ENCODE results near the gene PPP1R9A. TPM values are rescaled to one million over a fixed set of nuclear protein-coding genes. Genes with fewer than 3 reads are reported as not detected.

The PPP1R9A gene
- total RNA-seq, 4 donors from 2014 or later, result 0.51 to 2.7 (median 1.4) TPM

DNA sequence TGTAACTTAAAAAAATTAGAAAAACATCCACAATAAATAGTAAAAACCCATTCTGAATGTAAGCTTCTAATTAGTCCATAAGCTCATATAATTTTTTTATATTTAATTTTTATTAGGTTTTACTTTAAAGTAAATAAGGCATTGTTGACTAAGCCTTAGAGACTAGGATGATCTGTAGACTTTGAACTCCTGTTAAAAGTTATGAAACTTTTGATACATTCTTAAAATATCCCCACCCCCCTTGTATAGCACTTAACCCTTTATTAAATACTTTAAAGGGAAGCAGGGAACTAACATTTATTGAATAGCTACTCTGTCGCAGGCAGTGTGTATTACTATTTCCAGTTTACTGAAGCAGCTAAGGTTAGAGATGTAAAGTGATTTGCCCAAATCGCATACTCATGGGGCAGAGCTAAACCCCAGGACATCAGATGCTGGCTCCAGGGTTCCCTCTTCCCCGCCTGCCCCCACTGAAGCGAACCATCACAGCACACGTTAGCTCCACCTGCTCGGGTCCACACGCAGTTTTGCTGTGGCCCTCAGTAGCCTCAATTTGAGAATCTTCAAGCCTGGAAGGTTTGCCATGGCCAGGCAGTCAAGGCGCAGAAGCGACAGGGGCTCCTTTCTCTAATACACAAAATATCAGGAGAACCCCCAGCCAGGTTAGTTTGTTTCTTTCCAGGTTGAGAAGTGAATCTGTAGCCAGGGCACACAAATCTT lies 416.2 kb downstream of the PPP1R9A start:
- intact Hi-C loops (cut with DNase I; ENCODE audit: low total_unique reads), result no loop called here
- no peak for DNase-seq (ENCODE audit: low spot score in 2 of 2)
- TF ChIP-seq, protein P1, sequence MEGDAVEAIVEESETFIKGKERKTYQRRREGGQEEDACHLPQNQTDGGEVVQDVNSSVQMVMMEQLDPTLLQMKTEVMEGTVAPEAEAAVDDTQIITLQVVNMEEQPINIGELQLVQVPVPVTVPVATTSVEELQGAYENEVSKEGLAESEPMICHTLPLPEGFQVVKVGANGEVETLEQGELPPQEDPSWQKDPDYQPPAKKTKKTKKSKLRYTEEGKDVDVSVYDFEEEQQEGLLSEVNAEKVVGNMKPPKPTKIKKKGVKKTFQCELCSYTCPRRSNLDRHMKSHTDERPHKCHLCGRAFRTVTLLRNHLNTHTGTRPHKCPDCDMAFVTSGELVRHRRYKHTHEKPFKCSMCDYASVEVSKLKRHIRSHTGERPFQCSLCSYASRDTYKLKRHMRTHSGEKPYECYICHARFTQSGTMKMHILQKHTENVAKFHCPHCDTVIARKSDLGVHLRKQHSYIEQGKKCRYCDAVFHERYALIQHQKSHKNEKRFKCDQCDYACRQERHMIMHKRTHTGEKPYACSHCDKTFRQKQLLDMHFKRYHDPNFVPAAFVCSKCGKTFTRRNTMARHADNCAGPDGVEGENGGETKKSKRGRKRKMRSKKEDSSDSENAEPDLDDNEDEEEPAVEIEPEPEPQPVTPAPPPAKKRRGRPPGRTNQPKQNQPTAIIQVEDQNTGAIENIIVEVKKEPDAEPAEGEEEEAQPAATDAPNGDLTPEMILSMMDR (IDR thresholded peaks at IDR 0.05), result no peak
- no peak for TF ChIP-seq POLR2A (IDR thresholded peaks at IDR 0.05)
- WGBS, 2 donors, result 90 to 93% methylated on average over 9 of the region's 9 CpGs
- no peak overlapping the region for H3K4me3 ChIP-seq (ENCODE audit: low read depth, poor library complexity, severe bottlenecking)

DNA sequence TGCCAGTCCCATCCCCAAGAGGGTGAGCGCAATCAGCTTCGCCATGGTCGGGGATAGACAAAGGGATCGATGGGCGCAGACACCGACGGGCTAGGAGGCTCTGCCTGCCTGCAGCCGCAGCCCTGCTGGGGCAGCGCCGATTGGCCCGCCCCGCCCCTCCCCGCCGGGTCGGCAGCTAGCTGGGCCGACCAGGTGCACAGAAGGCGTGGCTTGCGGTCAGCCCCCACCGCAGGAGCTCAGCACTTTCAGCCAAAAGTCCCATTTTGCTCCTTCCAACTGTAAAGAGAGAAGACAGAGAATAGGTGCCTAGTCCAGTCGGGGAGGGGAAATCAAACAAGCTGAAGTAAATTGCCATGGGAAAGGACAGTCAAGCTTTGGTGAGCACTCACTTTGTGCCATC lies 417.0 kb downstream of the PPP1R9A start, which contains the start of gene PON1:
TSS of gene PON1 (minus strand) at position 102 of the 400 bp plus-strand sequence. CDS start at position 45, 57 bp downstream.
- no peak within 1 kb of the TSS for H3K4me3 ChIP-seq (ENCODE audit: low read depth, poor library complexity, severe bottlenecking)
- WGBS, 2 donors, result 22 to 45% methylated on average over 19 to 20 of the region's 20 CpGs
- intact Hi-C loops (cut with DNase I; ENCODE audit: low total_unique reads), result no loop called here
- DNase-seq (ENCODE audit: low spot score in 2 of 2), result no peak
- no peak for TF ChIP-seq POLR2A (IDR thresholded peaks at IDR 0.05)
- TF ChIP-seq, protein P1 (IDR thresholded peaks at IDR 0.05), result no peak

DNA sequence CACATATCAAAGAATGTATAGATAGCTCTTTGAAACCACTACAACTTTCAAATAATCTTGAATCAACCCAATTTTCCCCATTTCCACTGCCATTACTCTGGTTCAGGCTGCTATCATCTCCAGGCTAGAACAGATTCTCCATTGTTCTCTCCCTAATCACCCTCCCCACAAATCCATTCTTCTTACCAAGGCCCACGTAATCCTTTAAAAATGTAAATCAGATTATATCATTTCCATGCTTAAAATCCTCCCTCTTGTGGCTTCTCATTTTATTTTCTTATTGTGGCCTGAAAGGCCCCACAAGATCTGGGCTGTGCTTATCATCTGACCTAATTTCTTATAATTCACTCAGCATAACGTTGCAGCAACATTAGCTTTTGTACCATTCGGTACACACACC lies 420.0 kb downstream of the PPP1R9A start:
- intact Hi-C loops (cut with DNase I; ENCODE audit: low total_unique reads), result no loop called here
- no peak for DNase-seq (ENCODE audit: low spot score in 2 of 2)
- TF ChIP-seq, protein P1 (IDR thresholded peaks at IDR 0.05), result no peak
- no peak for TF ChIP-seq POLR2A (IDR thresholded peaks at IDR 0.05)
- H3K4me3 ChIP-seq (ENCODE audit: low read depth, poor library complexity, severe bottlenecking), result no peak overlapping the region
- WGBS, 2 donors, result 84 to 87% methylated on average over 3 of the region's 3 CpGs

DNA sequence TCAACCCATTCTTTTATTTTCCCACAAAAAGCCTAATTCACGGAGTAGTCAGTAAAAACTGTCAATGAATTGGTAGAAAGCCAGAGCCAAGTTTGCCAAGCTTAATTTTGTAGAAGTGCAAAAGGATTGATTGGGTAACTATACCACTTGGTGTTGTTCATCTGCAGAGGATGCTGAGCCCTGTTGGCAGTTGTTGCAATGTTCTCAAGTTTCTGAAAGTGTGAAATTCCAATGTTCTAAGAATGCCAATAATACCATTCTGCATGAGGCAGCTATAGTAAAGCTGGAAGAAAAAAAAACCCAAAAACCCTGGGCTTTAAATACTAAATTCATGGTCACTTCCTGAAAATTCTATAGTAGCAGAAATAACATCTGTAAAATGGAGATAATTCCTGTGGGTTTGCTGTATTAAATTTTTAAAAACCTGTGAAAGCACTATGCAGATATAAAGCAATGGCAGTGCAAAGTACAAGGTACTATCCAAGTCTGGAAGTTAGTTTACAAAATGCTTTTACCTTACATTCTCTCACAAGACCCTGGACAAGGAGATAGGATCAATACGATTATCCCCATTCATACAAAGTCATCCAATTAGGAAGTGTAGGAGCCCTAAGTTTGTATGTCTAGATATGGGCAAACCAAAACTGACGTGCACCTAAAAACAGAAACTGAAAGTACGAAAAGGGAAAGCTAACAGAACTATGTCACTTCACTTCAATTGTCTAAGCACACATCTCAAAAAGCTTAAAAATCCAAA lies 423.0 kb downstream of the PPP1R9A start:
- intact Hi-C loops (cut with DNase I; ENCODE audit: low total_unique reads), result no loop called here
- no peak for DNase-seq (ENCODE audit: low spot score in 2 of 2)
- WGBS, 2 donors, result 28 to 30% methylated on average over 4 of the region's 4 CpGs
- H3K4me3 ChIP-seq (ENCODE audit: low read depth, poor library complexity, severe bottlenecking), result no peak overlapping the region
- TF ChIP-seq POLR2A (IDR thresholded peaks at IDR 0.05), result no peak
- TF ChIP-seq, protein P1 (IDR thresholded peaks at IDR 0.05), result no peak

DNA sequence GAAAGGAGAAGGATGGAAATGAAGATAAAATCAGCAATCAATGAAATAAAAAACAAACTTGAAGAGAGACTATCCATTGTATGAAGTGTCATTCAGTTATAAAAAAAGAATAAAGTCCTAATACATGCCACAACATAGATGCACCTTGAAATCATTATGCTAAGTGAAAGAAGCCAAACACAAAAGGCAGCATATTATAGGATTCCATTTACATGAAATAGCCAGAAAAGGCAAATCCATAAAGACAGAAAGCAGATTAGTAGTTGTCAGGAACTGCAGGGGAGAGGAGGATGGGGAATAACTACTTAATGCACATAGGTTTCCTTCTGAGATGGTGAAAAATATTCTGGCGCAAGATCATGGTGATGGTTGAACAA lies 423.6 kb downstream of the PPP1R9A start:
- no peak for DNase-seq (ENCODE audit: low spot score in 2 of 2)
- intact Hi-C loops (cut with DNase I; ENCODE audit: low total_unique reads), result no loop called here
- WGBS, 2 donors, result 89 to 98% methylated on average over 1 of the region's 1 CpG
- H3K4me3 ChIP-seq (ENCODE audit: low read depth, poor library complexity, severe bottlenecking), result no peak overlapping the region
- no peak for TF ChIP-seq POLR2A (IDR thresholded peaks at IDR 0.05)
- TF ChIP-seq, protein P1 (IDR thresholded peaks at IDR 0.05), result no peak
